HG03378 (cell line): Measurements from ENCODE around the gene TOMT.
A peak's percentile ranks its signal among the peaks of the same experiment; 100 is the strongest.

Experiments
- ATAC-seq: cut with Tn5 transposase; IDR thresholded peaks from one replicate; pipeline ENCODE4 v1.9.1; 2021; ENCODE audit warnings: mild to moderate bottlenecking, moderate library complexity; ENCODE audit not compliant: unreplicated experiment

Gene TOMT

DNA sequence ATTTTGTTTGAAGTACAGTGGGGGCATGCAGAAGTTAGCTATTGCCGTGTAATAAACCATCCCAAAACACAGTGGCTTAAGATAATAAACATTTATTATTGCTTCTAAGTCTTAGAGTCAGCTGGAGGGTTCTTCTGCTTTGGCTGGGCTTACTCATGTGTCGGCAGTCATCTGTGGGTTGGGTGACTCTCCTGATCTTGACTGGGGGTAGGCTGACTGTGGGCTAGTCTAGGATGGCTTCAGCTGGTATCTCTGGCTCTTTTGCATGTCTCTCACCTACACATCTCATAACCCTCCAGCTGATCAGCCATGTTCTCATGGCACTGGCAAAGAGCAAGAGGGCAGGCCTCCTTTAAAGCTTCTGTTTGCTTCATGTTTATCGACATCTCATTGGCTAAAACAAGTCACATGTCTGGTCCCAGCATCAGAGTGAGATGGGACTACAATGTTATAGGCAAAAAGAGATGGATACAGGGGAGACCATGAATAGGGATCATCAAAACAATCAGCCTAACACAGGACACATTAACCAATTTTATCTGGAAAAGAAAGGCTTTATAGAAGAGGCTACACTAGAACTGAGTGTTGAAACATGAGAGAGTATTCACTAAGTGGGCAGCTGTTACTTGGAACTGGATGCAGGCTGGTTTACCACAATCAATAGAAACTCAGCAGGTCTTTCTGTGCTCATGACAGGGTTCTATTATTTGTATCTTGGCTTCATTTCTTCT lies 19.9 kb upstream of the TOMT start:
- no peak for ATAC-seq

DNA sequence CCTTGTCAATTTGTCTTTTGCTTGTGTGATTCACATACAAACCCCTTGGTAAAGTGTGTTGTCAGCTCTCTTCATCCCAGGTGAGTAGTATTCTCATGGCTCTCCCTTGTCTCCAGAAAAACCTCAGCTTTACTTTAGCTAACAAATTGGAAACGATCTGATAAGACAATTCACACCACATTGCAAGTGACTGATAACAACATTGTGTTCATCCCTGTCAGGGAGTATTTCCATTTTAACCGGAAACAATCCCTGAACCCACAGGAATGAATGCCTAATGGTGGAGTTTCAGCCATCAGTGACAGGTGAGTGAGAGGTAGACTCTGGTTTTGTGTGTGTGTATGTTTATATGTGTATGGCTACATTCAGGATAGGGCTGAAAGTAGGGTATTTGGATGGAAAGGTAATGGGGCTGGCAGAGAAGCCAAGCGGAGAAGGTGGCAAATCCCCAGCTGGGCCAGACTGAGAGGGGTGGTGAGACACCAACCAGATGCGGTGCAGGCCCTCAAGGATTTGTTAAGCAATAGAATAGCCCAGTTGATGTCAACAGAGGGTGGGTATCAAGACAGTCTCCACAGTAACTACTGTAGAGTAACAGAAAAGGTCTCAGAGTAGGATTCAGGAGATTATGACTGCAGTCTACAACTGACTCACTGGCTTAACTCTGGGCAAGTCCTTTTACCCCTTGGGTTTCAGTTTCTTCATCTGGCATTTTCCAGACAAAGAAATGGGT lies 17.5 kb upstream of the TOMT start:
- ATAC-seq: no peak

DNA sequence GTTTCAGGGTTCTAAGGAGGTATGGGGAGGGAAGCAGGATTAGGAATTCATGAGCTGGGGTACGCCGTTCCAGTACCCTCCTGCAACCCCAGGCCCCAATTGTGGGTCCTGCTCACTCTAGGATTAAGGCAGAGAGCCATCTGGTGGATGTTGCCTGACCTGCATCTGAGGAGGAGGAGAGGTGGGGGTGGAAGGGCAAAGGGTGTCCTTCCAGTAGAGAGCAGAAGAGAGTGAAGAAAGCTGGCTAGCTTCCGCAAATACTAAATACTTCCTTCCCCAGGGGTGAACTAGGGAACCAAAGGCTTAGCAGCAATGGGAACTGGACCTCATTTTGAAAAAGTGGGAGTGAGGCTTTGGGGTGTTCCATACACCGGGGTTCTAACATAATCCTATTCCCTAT lies 14.4 kb upstream of the TOMT start:
- no peak for ATAC-seq

- ATAC-seq: no peak
Measured at GRCh38 chr11:72098741-72099140, 7.0 kb upstream of the TOMT start.

GRCh38 chr11:72100009-72100408 lies 5.7 kb upstream of the TOMT start:
- no peak for ATAC-seq

GRCh38 chr11:72100462-72100861 lies 5.3 kb upstream of the TOMT start:
- no peak for ATAC-seq

DNA sequence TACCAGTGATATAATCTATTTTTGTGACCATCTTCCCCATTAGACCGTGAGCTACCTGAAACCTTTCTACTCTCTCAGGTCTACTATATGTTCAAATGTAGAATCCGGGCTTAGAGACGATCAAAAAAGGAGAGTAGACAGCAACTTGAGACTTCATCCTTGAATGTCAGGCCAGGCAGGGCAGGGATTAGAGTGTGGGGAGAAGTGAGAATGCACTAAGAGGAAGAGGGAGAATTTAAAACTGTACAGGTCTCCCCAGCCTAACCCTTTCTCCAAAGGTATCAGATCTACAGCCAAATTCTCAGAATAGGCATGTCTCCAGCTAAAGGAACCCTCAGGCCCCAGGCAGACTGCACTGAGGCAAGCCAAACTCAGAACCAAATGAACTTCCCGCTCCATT lies 3.6 kb upstream of the TOMT start:
- ATAC-seq: no peak

GRCh38 chr11:72102631-72102945 lies 3.1 kb upstream of the TOMT start:
- no peak for ATAC-seq

- peak; percentile 73 for ATAC-seq
Measured at GRCh38 chr11:72102946-72103753, 2.6 kb upstream of the TOMT start, which contains the start of gene LAMTOR1. TSS of gene LAMTOR1 (minus strand) at chr11:72103297. CDS start at chr11:72103224, 73 bp downstream.

- no peak for ATAC-seq
Measured at GRCh38 chr11:72103754-72104167, 2.0 kb upstream of the TOMT start.

DNA sequence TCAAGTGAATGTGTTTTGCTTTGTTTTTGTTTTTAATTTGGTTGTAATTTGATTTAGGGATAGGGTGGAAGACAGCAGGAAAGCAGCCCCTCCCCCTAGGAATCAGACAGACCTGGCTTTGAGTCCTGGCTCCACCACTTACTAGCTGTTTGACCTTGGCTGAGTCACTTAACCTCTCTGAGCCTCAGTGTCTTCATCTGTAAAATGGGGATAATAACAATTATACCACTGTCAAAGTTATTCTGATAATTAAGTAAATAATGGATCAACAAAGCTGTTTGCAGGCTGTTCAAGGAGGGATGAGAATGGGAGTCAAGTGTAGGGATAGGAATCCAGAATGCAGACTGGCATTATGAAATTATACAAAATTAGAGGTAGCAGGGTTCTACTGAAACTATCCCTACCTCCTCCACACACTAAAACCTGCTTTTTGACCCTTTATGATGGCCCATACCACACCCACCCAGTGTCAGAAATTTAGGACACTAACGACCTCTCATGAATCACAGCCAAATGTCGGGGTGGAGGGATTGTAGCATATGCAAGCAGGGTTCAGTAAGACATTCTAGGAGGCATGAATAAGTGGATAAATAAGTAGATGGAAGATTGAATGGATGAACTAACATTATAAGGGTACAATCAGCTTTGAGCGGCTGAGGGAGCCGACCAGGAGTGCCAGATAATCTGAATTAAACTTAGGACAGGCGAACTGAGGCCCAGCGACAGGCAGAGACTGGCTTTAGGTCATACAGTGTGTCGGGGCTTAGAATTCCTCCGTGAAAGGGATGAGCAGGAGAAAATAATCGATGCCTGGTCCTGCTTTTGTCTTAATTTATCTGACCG lies 5.8 kb downstream of the TOMT start:
- ATAC-seq: peak; percentile 1

GRCh38 chr11:72112143-72112977 lies 6.6 kb downstream of the TOMT start, which contains the start of gene ANAPC15:
TSS of gene ANAPC15 (minus strand) at chr11:72112695. CDS start at chr11:72111276, 1,419 bp downstream.
- peak; percentile 80 for ATAC-seq

DNA sequence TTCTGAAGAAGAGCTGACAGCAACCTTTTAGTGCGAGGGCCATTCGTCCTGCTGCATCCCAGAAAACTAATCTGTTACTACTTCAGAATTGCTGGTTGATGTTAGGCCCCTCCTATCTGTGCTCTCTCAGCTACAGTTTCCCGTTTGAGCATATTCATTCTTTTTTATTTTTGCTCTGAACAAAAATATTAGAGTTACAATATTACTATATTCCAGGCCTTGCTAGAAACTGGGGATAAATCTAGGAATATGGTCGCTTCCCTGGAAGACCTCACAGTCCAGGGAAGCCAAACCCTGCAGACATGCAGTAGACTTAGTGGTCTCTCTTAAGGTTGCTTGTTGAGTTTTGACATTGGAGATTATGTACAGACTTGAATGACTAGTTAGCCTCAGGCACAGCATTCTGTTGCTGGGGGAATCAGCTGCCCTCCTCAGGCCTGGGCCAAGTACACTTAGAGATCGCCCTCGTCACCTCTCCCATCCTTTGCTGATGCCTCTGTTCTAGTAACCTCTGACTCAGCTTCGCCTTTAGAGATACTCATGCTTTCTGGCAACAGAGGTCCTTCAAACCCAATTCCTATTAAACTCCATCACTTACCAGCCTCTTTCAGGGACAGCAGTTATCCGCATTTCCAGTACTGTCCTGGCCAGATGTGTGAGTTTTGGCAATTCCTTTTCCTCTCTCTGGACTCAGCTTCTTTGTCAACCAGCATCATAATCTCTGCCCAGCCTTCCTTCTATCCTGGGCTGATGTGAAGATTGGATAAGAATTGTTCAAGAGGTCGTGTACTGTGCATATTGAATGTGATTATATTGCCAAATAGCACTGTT lies 7.5 kb downstream of the TOMT start:
- ATAC-seq: no peak

- no peak for ATAC-seq
Measured at GRCh38 chr11:72114570-72114969, 8.8 kb downstream of the TOMT start.

GRCh38 chr11:72116019-72116755 lies 10.5 kb downstream of the TOMT start:
- ATAC-seq: no peak

DNA sequence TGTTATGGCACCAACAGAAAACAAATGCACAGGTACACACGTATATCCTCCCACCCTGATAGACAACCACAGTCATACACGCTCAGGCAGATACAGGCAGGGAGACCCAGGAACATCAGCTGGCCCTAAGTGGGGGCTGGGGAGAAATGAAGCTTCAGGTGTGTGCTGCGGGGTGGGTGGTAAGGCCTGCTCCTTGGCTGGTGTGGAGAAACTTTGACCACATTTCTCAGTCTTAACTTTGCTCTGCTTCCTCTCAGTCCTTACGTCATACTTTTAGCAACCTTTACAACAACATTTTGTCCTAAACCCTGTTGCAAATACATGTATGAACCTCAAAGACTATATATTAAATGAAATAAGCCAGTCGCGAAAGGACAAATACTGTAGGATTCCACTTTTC lies 13.5 kb downstream of the TOMT start:
- no peak for ATAC-seq

- ATAC-seq: no peak
Measured at GRCh38 chr11:72120930-72121329, 15.2 kb downstream of the TOMT start.

DNA sequence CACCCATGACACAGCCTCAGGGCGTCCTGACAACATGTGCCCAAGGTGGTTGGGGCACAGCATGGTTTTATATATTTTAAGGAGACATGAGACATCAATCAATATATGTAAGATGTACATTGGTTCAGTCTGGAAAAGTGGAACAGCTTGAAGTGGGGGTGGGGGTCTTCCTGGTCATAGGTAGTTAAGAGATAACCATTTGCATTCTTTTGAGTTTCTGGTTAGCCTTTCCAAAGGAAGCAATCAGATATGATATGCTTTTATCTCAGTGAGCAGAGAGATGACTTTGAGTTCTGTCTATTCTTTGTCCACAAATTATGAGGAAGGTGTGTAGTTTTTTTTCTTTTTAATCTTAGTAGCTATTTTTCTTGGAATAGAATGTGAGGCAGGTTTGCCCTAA lies 16.9 kb downstream of the TOMT start:
- no peak for ATAC-seq
